HepG2 (cell line): ENCODE measurements around the gene TAGAP. TPM values are rescaled to one million over a fixed set of nuclear protein-coding genes. Genes with fewer than 3 reads are reported as not detected.
A peak's percentile ranks its signal among the peaks of the same experiment; 100 is the strongest.

Experiments
- ATM ChIP-seq: fragments of 450-650 bp; IDR thresholded peaks from 2 replicates; pipeline ENCODE4 v1.7.1; 2017; ENCODE audit warnings: mild to moderate bottlenecking, borderline replicate concordance
- CC2D1A ChIP-seq: sonication (generic); formaldehyde crosslinking; IDR thresholded peaks from 2 replicates; pipeline ENCODE4 v1.8.1; 2023; ENCODE audit warnings: mild to moderate bottlenecking, missing genetic modification reagents
- CCDC6 ChIP-seq: sonication (generic); formaldehyde crosslinking; IDR thresholded peaks from 2 replicates; pipeline ENCODE4 v1.8.1; 2022; ENCODE audit warnings: mild to moderate bottlenecking, missing genetic modification reagents, moderate library complexity
- DMTF1 ChIP-seq: sonication (generic); formaldehyde crosslinking; IDR thresholded peaks from 2 replicates; pipeline ENCODE4 v1.4.0; 2020; ENCODE audit warnings: mild to moderate bottlenecking, missing genetic modification reagents
- HMG20A ChIP-seq: IDR thresholded peaks from 2 replicates; pipeline ENCODE4 v1.6.1; 2016; ENCODE audit warnings: borderline replicate concordance
- SIN3B ChIP-seq: fragments of 150-350 bp; IDR thresholded peaks from 2 replicates; pipeline ENCODE4 v1.6.1; 2014; ENCODE audit warnings: low read length
- SUZ12 ChIP-seq: fragments of 150-350 bp; IDR thresholded peaks from 2 replicates; pipeline ENCODE4 v1.6.1; 2014; ENCODE audit warnings: low read depth, low read length
- TBP ChIP-seq: sonication (generic); formaldehyde crosslinking; IDR thresholded peaks from 2 replicates; pipeline ENCODE4 v1.5.0; 2020; ENCODE audit warnings: missing genetic modification reagents
- TRAFD1 ChIP-seq: sonication (generic); formaldehyde crosslinking; IDR thresholded peaks from 2 replicates; pipeline ENCODE4 v1.5.1; 2020; ENCODE audit warnings: missing genetic modification reagents, mild to moderate bottlenecking, borderline replicate concordance
- ZBTB25 ChIP-seq: IDR thresholded peaks from 2 replicates; pipeline ENCODE4 v1.6.1; 2018; ENCODE audit warnings: missing genetic modification reagents
- ZBTB37 ChIP-seq: sonication (generic); formaldehyde crosslinking; IDR thresholded peaks from 2 replicates; pipeline ENCODE4 v1.4.0; 2020; ENCODE audit warnings: mild to moderate bottlenecking, missing genetic modification reagents
- ZGPAT ChIP-seq: IDR thresholded peaks from 2 replicates; pipeline ENCODE4 v1.6.1; 2016; ENCODE audit warnings: mild to moderate bottlenecking
- ZNF354B ChIP-seq: sonication (generic); formaldehyde crosslinking; IDR thresholded peaks from 2 replicates; pipeline ENCODE4 v1.8.0; 2022; ENCODE audit warnings: mild to moderate bottlenecking, missing genetic modification reagents
- ZNF574 ChIP-seq: sonication (generic); formaldehyde crosslinking; IDR thresholded peaks from 2 replicates; pipeline ENCODE4 v1.4.0; 2020; ENCODE audit warnings: missing genetic modification reagents
- ZNF674 ChIP-seq: sonication (generic); formaldehyde crosslinking; IDR thresholded peaks from 2 replicates; pipeline ENCODE4 v1.5.0; 2020; ENCODE audit warnings: low read depth, mild to moderate bottlenecking, missing genetic modification reagents
- ZNF747 ChIP-seq: sonication (generic); formaldehyde crosslinking; IDR thresholded peaks from 2 replicates; pipeline ENCODE4 v1.8.1; 2023; ENCODE audit warnings: missing genetic modification reagents, mild to moderate bottlenecking, borderline replicate concordance
- ZNF780A ChIP-seq: sonication (generic); formaldehyde crosslinking; IDR thresholded peaks from 2 replicates; pipeline ENCODE4 v1.8.0; 2022; ENCODE audit warnings: mild to moderate bottlenecking, missing genetic modification reagents, moderate library complexity
- ZNF782 ChIP-seq: sonication (generic); formaldehyde crosslinking; IDR thresholded peaks from 2 replicates; pipeline ENCODE4 v1.4.0; 2020; ENCODE audit warnings: missing genetic modification reagents, mild to moderate bottlenecking, borderline replicate concordance
- polyA plus RNA-seq, 8 experiments: library from polyadenylated mRNA; depleted of rRNA in 3 of 8; stranded (reverse) in 7 of 8; unstranded in 1 of 8; fragments of >200 nt; fragmentation: Illumina TruSeq in 4 of 8; extraction: Trizol in 4 of 8; gene quantifications; 2 replicates each; pipeline versions ENCODE4 v1.2.1 to v1.2.3, GENCODE V29; 2011 to 2016; ENCODE audit warnings: low read depth in 4 of 8, missing spikeins in 1 of 8, mixed read lengths in 1 of 8; ENCODE audit not compliant: insufficient read depth in 1 of 8
- total RNA-seq, 5 experiments: library from RNA; depleted of rRNA; stranded (reverse); fragments of >200 nt; fragmentation: Illumina TruSeq; extraction: Trizol; gene quantifications; 2 replicates each; pipeline ENCODE4 v1.2.3, GENCODE V29; 2016; ENCODE audit warnings: low read depth in 1 of 5

TAGAP gene
- total and polyA plus RNA-seq, 2 of the 13 experiments (the other 11 are each of a cell fraction or from before 2014, with no cell fraction given) = not detected

GRCh38 chr6:158999666-159000403 lies 45.0 kb downstream of the TAGAP start, which contains the start of gene RSPH3 (continued):
- peak; percentile 93 for TF ChIP-seq ZNF574 (CRISPR knock-in tag)
- peak; percentile 99 for TF ChIP-seq ZNF747 (CRISPR knock-in tag)
- no peak for TF ChIP-seq ATM
- TF ChIP-seq CCDC6 (CRISPR knock-in tag) = peak; percentile 99
- no peak; the same call in 1 of the 2 replicates for TF ChIP-seq ZNF354B
- peak; percentile 94 for TF ChIP-seq ZBTB25 (CRISPR knock-in tag)
- TF ChIP-seq TRAFD1 (CRISPR knock-in tag) = peak; percentile 98; the same call in 1 of the 2 replicates
- peak; percentile 99 for TF ChIP-seq ZNF674
- TF ChIP-seq SUZ12 = 0 out of 2 replicates have a peak, but pooled peaks have one; percentile 5
- no peak for TF ChIP-seq CC2D1A
- peak; percentile 82; the same call in 1 of the 2 replicates for TF ChIP-seq ZBTB37
- peak; percentile 99 for TF ChIP-seq ZGPAT
- TF ChIP-seq ZNF782 (CRISPR knock-in tag) = peak; percentile 99
- TF ChIP-seq DMTF1 (CRISPR knock-in tag) = 0 out of 2 replicates have a peak, but pooled peaks have one; percentile 75
- TF ChIP-seq SIN3B = peak; percentile 40; the same call in 1 of the 2 replicates
- TF ChIP-seq HMG20A (CRISPR knock-in tag) = no peak; the same call in 1 of the 2 replicates
- TF ChIP-seq TBP (CRISPR knock-in tag) = no peak
- TF ChIP-seq ZNF780A = peak; percentile 84; the same call in 1 of the 2 replicates
